ENCODE results near the gene TXNDC17.
"Not testable (repeated sequence)": the region's sequence is repeated elsewhere in the genome, so short reads cannot be mapped to it uniquely, and the experiment has no call there.

TXNDC17 gene

GRCh38 chr17:6638046-6638908 lies 2.6 kb upstream of the TXNDC17 start:
- no peak for DNase-seq

GRCh38 chr17:6639014-6639585 lies 1.8 kb upstream of the TXNDC17 start:
- no peak for DNase-seq

- no peak for DNase-seq
Measured at GRCh38 chr17:6639586-6640535, 999 bp upstream of the TXNDC17 start.

- no peak for DNase-seq
Measured at GRCh38 chr17:6641247-6641863, 495 bp downstream of the TXNDC17 start.

GRCh38 chr17:6642592-6642991 lies 1.7 kb downstream of the TXNDC17 start:
- no peak for DNase-seq

- no peak for DNase-seq
Measured at GRCh38 chr17:6643451-6644125, 2.7 kb downstream of the TXNDC17 start.

GRCh38 chr17:6648181-6648580 lies 7.3 kb downstream of the TXNDC17 start:
- no peak for DNase-seq

- peak; percentile 77 for DNase-seq
Measured at GRCh38 chr17:6651354-6651918, 10.6 kb downstream of the TXNDC17 start, which contains the start of the genes C17orf100 and MED31. TSS of gene C17orf100 (plus strand) at chr17:6651762. CDS start at chr17:6651914, 152 bp downstream. TSS of gene MED31 (minus strand) at chr17:6651605. CDS start at chr17:6651528, 77 bp downstream.

- DNase-seq = no peak
Measured at GRCh38 chr17:6651919-6652452, 11.1 kb downstream of the TXNDC17 start.

GRCh38 chr17:6654841-6655731 lies 14.2 kb downstream of the TXNDC17 start:
- no peak for DNase-seq

- DNase-seq = not testable (repeated sequence)
Measured at GRCh38 chr17:6655732-6656361, 15.0 kb downstream of the TXNDC17 start.

GRCh38 chr17:6656797-6657632 lies 16.2 kb downstream of the TXNDC17 start:
- not testable (repeated sequence) for DNase-seq

GRCh38 chr17:6657633-6658287 lies 16.9 kb downstream of the TXNDC17 start:
- DNase-seq = no peak

- DNase-seq = not testable (repeated sequence)
Measured at GRCh38 chr17:6658411-6658810, 17.6 kb downstream of the TXNDC17 start.

- no peak for DNase-seq
Measured at GRCh38 chr17:6660101-6660500, 19.2 kb downstream of the TXNDC17 start.

- DNase-seq = no peak
Measured at GRCh38 chr17:6660805-6661463, 20.1 kb downstream of the TXNDC17 start.

GRCh38 chr17:6661464-6661848 lies 20.6 kb downstream of the TXNDC17 start:
- no peak for DNase-seq

- not testable (repeated sequence) for DNase-seq
Measured at GRCh38 chr17:6663200-6663599, 22.3 kb downstream of the TXNDC17 start.

All from NK-92 treated with Interleukin-12 subunit alpha and Interleukin-12 subunit beta, amount 100 ng/mL, for 24 hours (cell line).